ENCODE results near the gene JMJD6. TPM values are rescaled to one million over a fixed set of nuclear protein-coding genes. Genes with fewer than 3 reads are reported as not detected.

The JMJD6 gene
- total RNA-seq, 3 donors from 2014 or later (not counting 1 experiment from before 2014, with no cell fraction given): 169 to 257 (median 195) TPM

- H3K36me3 ChIP-seq (ENCODE audit: control insufficient read depth, insufficient read depth, low read length): peaks cover 48% of the 10 kb centered on the region
- Mint-ChIP-seq H3K36me3 (peaks cover 29% of the 10 kb centered on the region), H3K4me1 (peaks cover 53 to 61% of the 10 kb centered on the region in 2 donors)
Observed at GRCh38 chr17:76735586-76736348, 9.4 kb upstream of the JMJD6 start.

GRCh38 chr17:76735006-76735405, 8.6 kb upstream of the JMJD6 start:
- DNase-seq: peak in 1 of 2 donors; percentile 66
- Mint-ChIP-seq H3K27me3 (ENCODE audit: low read depth in 2 of 2) (no peaks in the 10 kb centered on the region), H3K36me3 (peaks cover 29% of the 10 kb centered on the region), H3K9me3 (no peaks in the 10 kb centered on the region), H3K4me3 (peak overlapping the region; percentile 94), H3K27ac (peak overlapping the region; percentile 99 to 100), H3K4me1 (peaks cover 53 to 61% of the 10 kb centered on the region in 2 donors)
- no peaks in the 10 kb centered on the region for H3K9me3 ChIP-seq (ENCODE audit: control insufficient read depth, insufficient read depth, low read length)
- peaks cover 27% of the 10 kb centered on the region for H3K4me1 ChIP-seq (ENCODE audit: control insufficient read depth, insufficient read depth, low read length)
- ATAC-seq: no peak
- intact Hi-C loops (cut with micrococcal nuclease): loop anchor here (1.0 to 10.0 kb wide), 2 partner anchors 8 to 470 kb away; partner anchors contain the start of gene UBALD2
- no peak overlapping the region for H3K4me3 ChIP-seq (ENCODE audit: low read length)
- WGBS (ENCODE audit: insufficient coverage): 2% methylated on average over 4 of the region's 5 CpGs
- no peaks in the 10 kb centered on the region for H3K27me3 ChIP-seq (ENCODE audit: control insufficient read depth, insufficient read depth, low read length)
- H3K36me3 ChIP-seq (ENCODE audit: control insufficient read depth, insufficient read depth, low read length): peaks cover 53% of the 10 kb centered on the region
- TF ChIP-seq, protein P1, sequence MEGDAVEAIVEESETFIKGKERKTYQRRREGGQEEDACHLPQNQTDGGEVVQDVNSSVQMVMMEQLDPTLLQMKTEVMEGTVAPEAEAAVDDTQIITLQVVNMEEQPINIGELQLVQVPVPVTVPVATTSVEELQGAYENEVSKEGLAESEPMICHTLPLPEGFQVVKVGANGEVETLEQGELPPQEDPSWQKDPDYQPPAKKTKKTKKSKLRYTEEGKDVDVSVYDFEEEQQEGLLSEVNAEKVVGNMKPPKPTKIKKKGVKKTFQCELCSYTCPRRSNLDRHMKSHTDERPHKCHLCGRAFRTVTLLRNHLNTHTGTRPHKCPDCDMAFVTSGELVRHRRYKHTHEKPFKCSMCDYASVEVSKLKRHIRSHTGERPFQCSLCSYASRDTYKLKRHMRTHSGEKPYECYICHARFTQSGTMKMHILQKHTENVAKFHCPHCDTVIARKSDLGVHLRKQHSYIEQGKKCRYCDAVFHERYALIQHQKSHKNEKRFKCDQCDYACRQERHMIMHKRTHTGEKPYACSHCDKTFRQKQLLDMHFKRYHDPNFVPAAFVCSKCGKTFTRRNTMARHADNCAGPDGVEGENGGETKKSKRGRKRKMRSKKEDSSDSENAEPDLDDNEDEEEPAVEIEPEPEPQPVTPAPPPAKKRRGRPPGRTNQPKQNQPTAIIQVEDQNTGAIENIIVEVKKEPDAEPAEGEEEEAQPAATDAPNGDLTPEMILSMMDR (IDR thresholded peaks at IDR 0.05): no peak
- peak overlapping the region; percentile 98 for H3K27ac ChIP-seq (ENCODE audit: low read length)

More at GRCh38 chr17:76735586-76736348, 9.4 kb upstream of the JMJD6 start:
- WGBS (ENCODE audit: insufficient coverage): 2% methylated on average over 19 of the region's 20 CpGs
- H3K27me3 ChIP-seq (ENCODE audit: control insufficient read depth, insufficient read depth, low read length): no peaks in the 10 kb centered on the region
- TF ChIP-seq, protein P1 (IDR thresholded peaks at IDR 0.05): no peak
- Mint-ChIP-seq H3K27me3 (ENCODE audit: low read depth in 2 of 2) (no peaks in the 10 kb centered on the region), H3K4me3 (peak overlapping the region; percentile 94), H3K9me3 (no peaks in the 10 kb centered on the region), H3K27ac (peak overlapping the region; percentile 99 to 100)
- H3K9me3 ChIP-seq (ENCODE audit: control insufficient read depth, insufficient read depth, low read length): no peaks in the 10 kb centered on the region
- H3K4me1 ChIP-seq (ENCODE audit: control insufficient read depth, insufficient read depth, low read length): peaks cover 27% of the 10 kb centered on the region
- H3K27ac ChIP-seq (ENCODE audit: low read length): peak overlapping the region; percentile 98
- peak overlapping the region; percentile 81 for H3K4me3 ChIP-seq (ENCODE audit: low read length)
- ATAC-seq (no peak), DNase-seq (peak in 1 of 2 donors; percentile 33)
- intact Hi-C loops (cut with micrococcal nuclease): loop anchor here (1.0 to 10.0 kb wide), 2 partner anchors 8 to 471 kb away; partner anchors contain the start of gene UBALD2

DNA sequence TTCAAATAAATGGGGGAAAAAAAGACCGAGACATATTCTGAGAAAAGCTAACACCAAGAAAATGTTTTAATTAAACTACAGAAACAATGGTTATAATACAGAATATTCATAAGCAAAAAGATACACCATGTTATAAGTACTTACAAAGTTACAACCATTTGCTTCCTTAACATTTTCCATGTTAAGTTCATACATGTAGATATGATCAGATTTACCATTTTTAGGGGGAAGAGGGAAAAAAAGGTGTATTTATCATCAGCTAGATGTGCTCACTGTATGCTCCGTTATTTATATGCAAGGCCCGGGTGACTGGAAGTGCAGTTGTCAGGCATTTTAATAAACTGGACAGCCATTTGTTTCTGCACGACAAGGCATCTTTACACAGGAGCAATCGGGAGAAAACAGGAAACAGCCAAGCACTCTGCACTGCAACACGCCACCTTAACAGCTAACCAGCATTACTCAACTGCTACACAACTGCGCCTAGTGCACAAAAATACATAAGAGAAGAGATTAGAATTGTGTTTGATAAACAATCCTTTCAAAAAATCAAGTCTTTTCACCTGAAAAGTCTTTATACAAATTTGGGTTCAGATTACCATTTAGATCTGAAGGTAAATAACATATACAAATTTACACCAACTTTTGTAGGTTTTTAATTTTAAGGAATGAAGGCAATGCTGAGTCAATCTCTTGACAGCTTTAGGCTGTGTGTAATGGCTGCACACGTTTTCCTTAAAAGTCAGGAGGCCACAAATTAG, 7.9 kb upstream of the JMJD6 start:
- Mint-ChIP-seq H3K4me1 (peaks cover 53 to 60% of the 10 kb centered on the region in 2 donors), H3K9me3 (no peaks in the 10 kb centered on the region), H3K36me3 (peaks cover 29% of the 10 kb centered on the region), H3K4me3 (peak overlapping the region; percentile 94), H3K27ac (peak overlapping the region; percentile 99 to 100), H3K27me3 (ENCODE audit: low read depth in 2 of 2) (no peaks in the 10 kb centered on the region)
- Histone ChIP-seq H3K4me3 (ENCODE audit: low read length) (no peak overlapping the region), H3K9me3 (ENCODE audit: control insufficient read depth, insufficient read depth, low read length) (no peaks in the 10 kb centered on the region), H3K27me3 (ENCODE audit: control insufficient read depth, insufficient read depth, low read length) (no peaks in the 10 kb centered on the region), H3K27ac (ENCODE audit: low read length) (peak overlapping the region; percentile 98), H3K36me3 (ENCODE audit: control insufficient read depth, insufficient read depth, low read length) (peaks cover 55% of the 10 kb centered on the region), H3K4me1 (ENCODE audit: control insufficient read depth, insufficient read depth, low read length) (peaks cover 26% of the 10 kb centered on the region)
- DNase-seq: peak in 1 of 2 donors; percentile 48
- ATAC-seq: no peak
- intact Hi-C loops (cut with micrococcal nuclease): loop anchor here (10.0 kb wide), 1 partner anchor 469 kb away; the partner anchor contains the start of gene UBALD2
- TF ChIP-seq, protein P1 (IDR thresholded peaks at IDR 0.05): no peak
- 12% methylated on average over 5 of the region's 8 CpGs for WGBS (ENCODE audit: insufficient coverage)

Data from natural killer cell (primary cell).